ENCODE data around the gene GOLGA8J.
"Not testable (repeated sequence)": the region's sequence is repeated elsewhere in the genome, so short reads cannot be mapped to it uniquely, and the experiment has no call there.

The GOLGA8J gene, protein sequence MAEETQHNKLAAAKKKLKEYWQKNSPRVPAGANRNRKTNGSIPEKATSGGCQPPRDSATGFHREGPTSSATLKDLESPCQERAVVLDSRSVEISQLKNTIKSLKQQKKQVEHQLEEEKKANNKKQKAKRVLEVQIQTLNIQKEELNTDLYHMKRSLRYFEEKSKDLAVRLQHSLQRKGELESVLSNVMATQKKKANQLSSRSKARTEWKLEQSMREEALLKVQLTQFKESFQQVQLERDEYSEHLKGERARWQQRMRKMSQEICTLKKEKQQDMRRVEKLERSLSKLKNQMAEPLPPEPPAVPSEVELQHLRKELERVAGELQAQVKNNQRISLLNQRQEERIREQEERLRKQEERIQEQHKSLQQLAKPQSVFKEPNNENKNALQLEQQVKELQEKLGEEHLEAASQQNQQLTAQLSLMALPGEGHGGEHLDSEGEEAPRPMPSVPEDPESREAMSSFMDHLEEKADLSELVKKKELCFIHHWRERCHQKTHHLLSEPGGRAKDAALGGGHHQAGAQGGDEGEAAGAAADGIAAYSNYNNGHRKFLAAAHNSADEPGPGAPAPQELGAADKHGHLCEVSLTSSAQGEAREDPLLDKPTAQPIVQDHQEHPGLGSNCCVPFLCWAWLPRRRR

DNA sequence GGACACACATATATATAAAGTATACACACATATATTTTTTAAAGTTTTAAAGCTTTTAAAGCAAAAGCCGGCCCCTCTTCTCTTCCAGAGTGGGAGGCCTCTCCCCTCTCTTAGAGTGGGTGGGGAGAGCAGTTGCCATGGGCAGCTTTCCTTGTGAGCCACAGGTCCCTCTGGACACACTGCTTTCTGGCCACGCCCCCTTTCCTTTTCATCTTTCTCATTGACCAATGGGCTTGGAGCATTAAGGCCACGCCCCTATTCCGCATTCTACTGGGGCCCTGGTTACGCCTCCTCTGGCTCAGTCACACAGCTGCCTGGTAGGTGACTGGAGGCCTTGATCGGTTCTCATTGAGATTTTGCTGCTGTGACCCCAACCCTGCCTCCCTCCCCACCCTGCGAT, at the start of gene GOLGA8J:
Gene GOLGA8J (plus strand): TSS at position 301 of the 400 bp plus-strand sequence. CDS start 98 bp downstream, at position 399.
- not testable (repeated sequence) for DNase-seq

DNA sequence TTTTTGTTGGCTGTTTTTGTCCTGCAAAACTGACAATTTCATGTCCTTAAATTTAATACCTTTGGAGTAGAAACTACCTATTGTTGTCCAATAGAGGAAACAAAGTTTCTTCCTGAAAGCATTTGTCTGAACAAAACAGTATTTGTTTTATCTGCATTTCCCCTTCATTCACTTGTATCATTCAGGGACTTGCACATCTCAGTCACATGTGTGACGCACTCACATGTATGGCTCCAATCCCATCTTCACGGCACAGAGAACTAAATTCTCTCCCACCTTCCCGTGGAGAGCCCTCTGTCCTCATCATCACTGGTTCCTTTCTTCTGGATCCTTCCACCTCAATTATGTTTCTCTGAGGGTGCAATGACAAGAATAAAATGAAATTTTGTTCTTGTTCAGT, 49.5 kb upstream of the GOLGA8J start:
- no peak for DNase-seq

DNA sequence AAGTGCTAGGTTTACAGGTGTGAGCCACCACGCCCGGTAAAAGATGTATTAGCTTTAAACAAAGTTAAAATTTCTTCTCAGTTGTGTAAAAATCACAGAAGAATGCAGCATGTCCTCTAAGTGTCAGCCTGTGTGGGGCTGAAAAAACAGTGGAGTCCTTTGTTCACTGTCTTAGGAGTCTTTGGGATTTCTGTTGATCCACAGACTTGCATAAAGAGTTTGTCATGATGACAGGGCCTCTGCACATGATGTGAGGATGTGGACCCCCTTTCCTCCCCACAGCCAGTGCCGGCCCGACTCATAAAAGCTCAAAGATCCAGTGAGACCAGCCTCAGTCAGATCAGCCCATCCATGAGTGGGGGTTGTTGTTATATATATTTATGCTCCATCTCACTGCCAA, 49.0 kb upstream of the GOLGA8J start:
- DNase-seq, result no peak

DNA sequence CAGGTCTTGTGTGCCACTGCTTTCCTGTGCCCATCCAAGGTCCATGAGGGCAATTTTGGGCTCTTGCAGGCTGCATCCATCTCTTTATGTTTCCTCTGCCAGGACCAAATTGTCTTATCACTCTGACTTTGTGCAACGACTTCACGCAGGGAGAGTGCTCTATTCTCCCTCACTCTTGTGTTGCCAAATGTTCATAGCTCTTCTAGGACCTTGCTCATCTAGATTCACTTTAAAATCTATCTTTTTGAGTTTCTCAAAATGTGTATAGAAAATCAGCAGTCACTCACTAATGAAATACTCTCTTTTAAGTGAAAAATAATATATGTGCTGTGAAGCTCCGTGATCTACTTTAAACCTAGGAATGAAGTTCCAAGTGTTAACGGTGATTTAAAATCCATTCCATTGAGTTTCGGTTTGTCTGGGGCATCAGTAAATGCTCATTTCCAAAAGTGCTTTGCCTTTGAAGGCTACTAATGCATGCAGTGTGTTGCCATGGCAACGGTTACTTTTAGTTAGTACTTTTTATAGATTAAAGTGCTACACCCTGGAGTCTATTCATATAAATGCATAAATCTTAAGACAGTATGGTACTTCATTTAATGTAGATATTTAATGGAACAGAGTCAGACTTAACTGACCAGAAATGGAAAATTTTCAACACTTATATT, 46.6 kb upstream of the GOLGA8J start:
- DNase-seq, result no peak

DNA sequence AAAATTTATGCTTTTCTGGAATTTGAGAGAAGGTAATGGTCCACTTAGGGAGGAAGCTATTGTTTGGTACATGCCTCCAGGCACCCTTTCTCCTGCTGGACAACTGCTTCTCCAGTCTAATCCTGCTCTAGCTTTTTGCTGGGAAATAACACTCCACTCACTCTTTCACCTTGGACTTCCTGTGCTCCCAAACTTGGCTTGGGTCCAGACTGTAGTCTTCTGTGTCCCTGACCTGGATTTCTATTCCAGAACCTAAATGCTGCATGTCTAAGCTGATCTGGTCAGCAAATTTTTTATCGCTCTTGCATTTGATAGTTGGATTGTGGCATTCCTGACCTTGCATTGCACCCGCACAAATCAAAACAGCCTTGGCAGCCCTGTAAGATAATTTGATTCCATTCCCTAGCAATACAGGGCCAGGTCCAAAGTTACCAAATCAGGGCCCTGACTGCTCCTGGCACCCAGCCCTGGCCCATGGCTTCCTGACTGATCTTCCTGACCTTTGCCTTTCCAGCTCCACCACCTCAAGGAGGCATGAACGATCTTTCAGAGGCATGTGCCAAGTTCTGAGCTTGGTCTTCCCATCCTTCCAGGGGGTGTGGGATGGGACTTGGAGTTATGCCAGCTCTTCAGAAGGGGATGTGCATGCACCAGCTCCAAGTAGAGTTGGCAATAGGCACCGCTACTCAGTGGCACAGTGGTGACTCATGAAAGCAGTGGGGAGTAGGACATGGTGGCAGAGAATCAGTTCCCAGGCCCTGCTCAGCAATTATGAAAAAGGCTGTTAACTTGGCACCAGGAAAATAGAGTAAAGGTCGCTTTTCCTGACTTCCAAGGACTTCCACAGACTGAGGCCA, 43.9 kb upstream of the GOLGA8J start:
- DNase-seq, result no peak

DNA sequence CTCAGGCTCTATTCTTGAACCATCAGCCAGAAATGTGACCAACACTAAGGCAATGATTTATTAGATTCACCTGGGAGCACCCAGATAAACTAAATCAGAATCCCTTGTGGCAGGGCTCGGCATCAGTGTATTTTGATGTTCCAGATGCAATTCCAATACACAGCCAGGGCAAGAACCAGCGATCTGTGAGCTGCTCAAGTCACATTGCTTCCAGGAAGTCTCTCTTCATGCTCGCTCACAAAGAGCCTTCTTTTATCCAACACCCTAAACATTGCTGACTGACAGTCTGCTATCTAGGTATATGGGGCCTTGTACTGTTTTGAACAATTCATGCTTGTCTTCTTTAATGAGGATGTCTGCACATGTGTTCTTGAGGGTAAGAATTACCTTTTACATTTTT, 40.9 kb upstream of the GOLGA8J start:
- DNase-seq, result no peak

DNA sequence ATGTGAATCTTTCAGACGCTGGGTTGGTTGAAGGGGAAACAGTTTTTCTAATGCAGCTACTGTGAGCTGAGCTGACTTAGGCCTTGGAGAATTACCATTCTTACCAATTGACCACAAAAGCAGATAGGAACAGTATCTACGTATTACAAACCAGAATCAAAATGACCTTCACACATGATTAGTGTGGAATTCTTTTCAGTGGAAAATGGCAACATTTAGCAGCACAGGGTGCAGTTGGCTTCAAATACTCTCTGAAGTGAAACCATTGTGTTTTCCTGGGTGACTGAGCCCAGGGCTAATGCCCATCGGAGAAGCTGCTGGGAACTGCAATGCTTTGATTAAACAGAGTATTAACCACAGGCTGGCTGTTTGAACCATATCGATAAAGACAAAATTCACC, 40.2 kb upstream of the GOLGA8J start:
- DNase-seq, result no peak

DNA sequence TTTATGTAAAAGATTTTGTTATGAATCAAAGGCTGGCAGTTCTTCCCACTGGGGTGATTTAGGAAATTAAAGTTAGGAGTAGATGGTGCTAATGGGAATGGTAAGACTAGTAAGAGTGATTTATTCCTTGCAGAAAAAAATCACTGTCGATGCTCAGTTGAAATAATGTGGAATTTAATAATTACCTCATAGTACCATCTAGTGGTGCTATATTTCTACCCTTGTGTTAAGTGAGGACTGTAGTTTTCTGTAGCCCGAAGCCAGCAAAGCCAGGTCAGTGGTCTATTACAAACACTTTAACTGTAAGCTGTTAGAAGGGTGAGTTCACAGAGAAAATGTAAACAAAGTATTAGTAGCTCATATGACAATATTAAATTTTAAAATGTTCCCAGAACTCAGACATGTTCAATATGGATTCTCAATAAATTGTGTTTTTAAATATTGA, 39.5 kb upstream of the GOLGA8J start:
- DNase-seq, result no peak

DNA sequence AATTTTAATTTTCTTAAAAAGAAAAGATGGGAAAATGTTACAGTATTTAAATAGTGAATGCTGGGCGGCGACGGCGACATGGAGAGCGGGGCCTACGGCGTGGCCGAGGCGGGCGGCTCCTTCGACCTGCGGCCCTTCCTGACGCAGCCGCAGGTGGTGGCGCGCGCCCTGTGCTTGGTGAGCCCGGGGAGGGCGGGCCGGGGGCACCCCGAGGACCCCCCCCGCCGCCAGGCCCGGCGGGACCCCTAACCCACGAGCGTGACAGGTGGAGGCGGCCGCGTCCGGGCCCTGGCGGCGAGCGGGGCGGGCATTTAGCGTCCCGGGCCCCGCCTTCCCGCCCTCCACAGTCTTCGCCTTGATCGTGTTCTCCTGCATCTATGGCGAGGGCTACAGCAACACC, 38.4 kb upstream of the GOLGA8J start:
- DNase-seq, result no peak

DNA sequence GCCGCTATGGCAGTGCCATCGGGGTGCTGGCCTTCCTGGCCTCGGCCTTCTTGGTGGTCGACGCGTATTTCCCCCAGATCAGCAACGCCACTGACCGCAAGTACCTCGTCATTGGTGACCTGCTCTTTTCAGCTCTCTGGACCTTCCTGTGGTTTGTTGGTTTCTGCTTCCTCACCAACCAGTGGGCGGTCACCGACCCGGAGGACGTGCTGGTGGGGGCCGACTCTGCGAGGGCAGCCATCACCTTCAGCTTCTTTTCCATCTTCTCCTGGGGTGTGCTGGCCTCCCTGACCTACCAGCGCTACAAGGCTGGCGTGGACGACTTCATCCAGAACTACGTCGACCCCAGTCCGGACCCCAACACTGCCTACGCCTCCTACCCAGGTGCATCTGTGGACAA, 37.9 kb upstream of the GOLGA8J start:
- DNase-seq, result not testable (repeated sequence)

DNA sequence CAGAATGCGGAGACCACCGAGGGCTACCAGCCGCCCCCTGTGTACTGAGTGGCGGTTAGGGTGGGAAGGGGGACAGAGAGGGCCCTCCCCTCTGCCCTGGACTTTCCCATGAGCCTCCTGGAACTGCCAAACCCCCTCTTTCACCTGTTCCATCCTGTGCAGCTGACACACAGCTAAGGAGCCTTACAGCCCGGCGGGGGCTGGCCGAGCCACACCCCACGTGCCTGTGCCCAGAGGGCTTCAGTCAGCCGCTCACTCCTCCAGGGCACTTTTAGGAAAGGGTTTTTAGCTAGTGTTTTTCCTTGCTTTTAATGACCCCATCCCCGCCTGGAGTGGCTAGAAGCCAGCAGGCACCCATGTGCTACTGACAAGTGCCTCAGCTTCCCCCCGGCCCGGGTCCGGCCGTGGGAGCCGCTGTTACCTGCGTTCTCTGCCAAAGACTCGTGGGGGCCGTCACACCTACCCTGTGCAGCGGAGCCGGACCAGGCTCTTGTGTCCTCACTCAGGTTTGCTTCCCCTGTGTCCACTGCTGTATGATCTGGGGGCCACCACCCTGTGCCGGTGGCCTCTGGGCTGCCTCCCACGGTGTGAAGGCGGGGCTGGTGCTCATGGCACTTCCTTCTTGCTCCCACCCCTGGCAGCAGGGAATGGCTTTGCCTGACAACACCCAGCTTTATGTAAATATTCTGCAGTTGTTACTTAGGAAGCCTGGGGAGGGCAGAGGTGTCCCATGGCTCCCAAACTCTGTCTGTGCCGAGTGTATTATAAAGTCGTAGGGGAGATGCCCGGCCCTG, 37.3 kb upstream of the GOLGA8J start:
- DNase-seq, result not testable (repeated sequence)

DNA sequence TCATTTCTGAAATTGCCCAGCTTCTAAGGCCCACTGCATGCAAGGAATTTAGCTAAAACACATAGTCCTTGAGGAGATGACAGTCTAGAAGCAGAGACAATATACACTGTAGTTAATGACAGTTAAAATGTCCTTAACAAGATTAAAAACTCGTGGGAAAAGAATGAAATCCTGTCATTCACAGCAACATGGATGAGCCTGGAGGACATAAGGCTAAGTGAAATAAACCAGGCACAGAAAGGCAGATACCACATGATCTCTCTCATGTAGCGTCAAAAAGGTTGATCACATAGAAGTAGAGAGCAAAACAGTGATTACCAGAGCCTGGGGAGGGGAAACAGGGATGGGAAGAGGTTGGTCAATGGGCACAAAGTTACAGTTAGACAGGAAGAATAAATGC, 36.3 kb upstream of the GOLGA8J start:
- no peak for DNase-seq

DNA sequence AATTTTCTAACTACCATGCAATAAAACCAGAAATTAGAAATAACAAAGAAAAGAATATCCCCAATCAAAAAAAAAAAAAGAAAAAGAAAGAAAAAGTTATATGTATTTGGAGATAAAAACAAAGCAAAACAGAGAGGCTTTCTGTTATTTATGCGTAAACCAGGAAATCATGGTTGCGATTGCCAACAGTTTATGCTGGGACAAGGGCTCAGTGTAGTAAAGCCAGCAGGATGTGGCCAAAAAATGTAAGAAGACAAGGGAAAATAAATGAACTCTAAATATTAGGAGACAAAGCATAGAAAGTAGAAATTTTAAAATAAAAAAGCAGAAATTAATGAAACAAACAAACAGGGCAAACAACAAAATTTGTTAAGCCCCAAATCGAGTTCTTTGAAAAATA, 27.2 kb upstream of the GOLGA8J start:
- DNase-seq, result no peak

DNA sequence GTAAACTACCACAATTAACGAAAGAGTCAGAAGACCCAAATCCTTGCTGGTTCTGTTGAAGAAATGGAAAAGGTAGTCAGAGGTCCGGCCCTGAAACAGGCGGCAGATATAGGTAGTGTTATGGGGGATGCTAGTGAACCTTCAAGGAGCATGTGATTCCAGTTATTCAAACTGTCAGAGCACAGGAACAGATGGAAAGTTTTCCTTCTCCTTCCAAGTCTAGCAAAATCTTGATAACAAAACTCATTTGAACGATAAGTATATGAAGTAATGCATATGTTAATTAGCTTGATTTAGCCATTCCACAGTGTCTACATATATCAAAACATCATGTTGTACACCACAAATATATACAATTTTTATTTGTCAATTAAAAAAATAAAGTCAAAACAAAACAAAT, 26.6 kb upstream of the GOLGA8J start:
- DNase-seq, result no peak

DNA sequence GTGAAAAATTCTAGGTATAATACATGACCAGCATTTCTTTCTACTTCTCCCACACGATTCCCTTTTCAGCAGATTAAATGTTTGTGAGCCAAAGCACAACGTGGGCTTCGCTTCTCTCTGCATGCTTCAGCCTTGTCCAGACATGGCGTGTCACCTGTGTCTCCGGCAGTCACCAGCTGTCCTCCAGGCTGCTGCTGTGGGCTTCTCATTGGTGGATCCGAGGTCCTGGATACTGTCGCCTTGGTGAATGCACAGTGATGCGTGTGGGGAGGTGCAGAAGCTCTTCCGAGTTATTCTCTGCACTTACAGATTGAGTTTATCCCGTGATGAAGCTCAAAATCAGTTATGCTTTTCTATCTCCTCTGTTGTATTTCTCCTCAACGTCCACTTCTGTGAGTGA, 23.0 kb upstream of the GOLGA8J start:
- no peak for DNase-seq

DNA sequence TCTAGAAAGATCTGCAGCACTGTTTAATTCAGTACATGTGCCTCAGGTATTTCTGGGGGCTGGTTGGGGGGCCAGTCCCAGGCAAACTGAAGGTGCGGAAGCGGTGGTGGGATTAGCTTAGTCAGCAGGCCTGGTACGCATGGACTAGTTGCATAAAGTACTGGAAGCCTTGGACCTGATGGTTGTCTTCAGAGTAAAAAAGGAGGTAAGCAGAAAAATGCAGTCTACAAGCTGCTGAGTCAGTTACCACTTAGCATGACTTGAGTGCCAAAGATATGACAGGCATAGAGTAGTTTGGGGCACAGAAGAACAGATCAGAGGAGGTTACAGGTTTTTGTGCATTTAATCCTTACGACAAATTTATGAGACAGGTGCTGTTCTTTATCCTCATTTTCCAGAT, 19.9 kb upstream of the GOLGA8J start:
- DNase-seq, result no peak

DNA sequence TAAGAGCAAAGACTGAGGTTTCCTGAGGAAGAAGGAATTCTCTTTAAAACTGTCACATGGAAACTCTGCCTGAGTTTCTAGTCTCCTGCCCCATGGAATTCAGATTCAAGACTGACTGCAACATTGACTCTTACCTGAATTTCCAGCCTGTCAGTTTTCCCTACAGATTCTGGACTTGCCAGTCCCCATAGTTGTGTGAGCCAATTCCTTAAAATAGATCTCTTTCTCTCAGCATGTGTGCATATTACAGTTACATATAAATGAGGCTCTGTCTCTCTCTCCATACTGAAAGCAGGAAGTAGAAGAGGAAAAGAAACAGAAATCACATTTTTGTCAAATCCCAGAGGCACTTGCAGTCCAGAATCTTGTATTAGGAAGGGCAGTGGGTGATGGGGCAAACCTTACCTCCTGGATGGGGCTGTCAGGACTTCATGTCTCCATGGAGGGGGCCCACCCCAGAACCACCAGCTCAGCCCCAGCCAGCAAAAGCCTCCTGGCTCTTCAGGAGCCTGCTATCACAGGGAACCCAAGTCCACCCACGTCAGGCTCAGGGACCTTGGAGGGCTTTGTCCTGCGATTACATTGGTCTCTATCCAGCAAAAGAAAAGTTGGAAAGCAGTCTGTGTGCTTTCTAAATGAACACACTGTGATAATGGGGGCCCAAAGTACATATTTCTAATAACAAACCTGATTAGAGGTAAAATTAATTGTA, 18.8 kb upstream of the GOLGA8J start:
- DNase-seq, result no peak

DNA sequence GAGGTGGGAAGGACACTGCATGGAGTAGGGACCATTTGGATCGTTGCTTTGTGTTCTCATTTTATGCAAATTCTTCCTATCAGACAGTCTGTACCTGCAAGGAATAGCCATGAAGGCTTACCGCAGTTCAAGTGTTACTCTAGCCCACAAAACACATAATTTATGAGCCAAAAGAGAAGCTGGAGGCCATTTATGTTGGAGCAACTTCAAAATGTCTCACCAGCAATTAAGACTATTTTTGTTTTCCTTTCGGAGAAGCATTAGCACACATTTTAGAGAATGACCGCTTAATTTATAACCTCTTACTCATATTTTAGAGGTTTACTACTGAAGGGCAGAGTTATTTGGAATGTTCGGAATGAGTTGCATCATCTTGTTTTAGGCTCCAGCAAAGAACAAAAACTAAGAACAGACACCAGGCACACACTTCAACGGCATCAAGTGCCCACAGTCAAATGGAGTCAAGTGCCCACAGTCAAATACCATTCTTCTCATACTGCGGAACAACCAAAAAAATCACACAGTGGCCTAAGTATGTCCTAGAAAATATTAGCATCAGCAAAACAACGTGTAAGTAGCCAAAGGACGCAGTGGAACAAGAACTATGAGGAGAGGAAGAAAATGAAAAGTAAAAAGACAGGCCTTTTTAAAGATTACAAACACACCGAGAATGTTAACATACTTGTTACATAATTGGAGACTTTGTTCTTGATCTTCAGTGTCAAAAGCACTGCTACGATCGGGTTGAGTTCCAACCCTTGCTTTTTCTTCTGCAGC, 17.5 kb upstream of the GOLGA8J start:
- no peak for DNase-seq

DNA sequence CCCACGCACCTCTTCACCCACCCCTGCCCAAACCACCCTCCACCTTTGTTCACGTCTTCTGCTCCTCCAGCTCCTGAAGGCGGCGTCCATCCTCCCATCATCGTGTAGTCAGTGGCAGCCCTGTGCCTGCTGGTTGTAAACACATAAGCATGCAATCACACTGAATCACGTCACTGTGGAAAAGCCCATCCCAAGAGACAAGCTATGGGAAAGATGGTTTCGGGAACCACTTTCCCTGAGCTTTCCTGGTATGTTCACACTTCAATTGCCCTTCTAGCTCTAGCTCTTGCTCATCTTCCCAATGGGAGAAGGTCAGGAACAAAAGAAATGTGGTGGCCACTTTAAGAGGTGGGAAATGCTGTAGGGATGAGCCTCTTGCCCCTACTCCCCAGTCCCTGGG, 14.4 kb upstream of the GOLGA8J start:
- DNase-seq, result no peak

DNA sequence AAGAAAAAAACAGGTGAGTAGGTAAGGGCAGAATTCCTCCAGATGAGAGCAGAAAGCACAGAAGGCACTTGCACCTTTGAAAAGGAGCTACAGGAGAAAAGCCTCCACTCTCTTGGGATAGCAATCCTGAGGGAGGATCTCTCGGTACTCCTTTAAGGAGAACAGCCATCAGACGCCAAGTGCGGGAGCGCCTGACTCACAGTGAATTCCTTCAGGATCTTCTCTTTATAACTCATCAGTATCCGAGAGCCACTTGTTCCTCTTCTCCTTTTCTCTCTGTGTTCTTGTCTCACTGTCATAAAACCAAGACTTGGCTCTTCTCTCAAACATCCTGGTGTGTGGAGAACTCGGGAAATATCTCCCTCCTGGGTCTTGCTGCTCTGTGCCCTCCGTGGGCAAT, 10.1 kb upstream of the GOLGA8J start:
- DNase-seq, result no peak

DNA sequence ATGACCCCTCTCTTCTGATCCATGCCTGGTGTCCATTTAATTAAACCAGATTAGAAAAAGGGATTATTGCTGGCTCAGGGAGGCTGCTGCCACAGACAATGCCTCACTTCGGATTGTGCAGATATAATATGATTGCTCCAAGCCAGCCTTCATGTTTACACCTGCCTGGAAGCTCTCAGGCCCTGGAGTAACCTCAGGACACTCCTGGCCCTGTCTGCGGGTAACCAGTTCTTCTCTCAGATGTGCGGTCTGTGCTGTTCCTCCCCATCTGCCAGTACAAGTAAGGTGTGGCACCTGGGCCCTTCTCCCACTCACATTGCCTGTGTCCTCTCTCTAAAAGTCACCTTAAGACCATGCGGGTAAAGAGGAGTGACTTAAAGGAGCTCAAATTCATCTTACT, 8.8 kb upstream of the GOLGA8J start:
- no peak for DNase-seq
